HCT116 (cell line): Measurements from ENCODE around the gene DNAH9. TPM values are rescaled to one million over a fixed set of nuclear protein-coding genes. Genes with fewer than 3 reads are reported as not detected.

Source experiments
- ATAC-seq: fragments of 200-7000 bp; cut with Tn5 transposase; 2 replicates; pipeline ENCODE4 v1.9.1; 2020; ENCODE audit warnings: mild to moderate bottlenecking, moderate library complexity
- BruUV-seq: library from RNA; stranded (reverse); fragments of 400-500 nt; replicated peaks from 2 replicates; lab custom pipeline; 2021; lab: Mats Ljungman, UMichigan
- CTCF ChIA-PET: fragments of 300-600 bp; sonication (Branson Sonifier 250); formaldehyde crosslinking; loops from one replicate; lab custom pipeline; 2021; ENCODE audit warnings: antibody characterized with exemption; lab: Charles Lee
- POLR2A ChIA-PET: fragments of 300-600, 350-600 bp; sonication (Branson Sonifier 250); formaldehyde crosslinking; loops from one replicate; lab custom pipeline; 2021; ENCODE audit warnings: antibody characterized with exemption; lab: Charles Lee
- RAD21 ChIA-PET, 2 experiments: fragments of 300-600 bp; sonication (Branson Sonifier 250); formaldehyde crosslinking; loops; one replicate each; lab custom pipeline; 2023; ENCODE audit warnings: low total read pairs in 2 of 2; ENCODE audit not compliant: uncharacterized antibody in 2 of 2, unreplicated experiment in 2 of 2, low non-redundant PET in 1 of 2; lab: Charles Lee
- DNase-seq: peaks from one replicate; pipeline ENCODE4 v3.0.0-alpha.2; 2010; ENCODE audit warnings: low read depth, low spot score
- H2AFZ ChIP-seq: fragments of 200-600 bp; shearing (Covaris generic), sonication (generic); 2 replicates; pipeline ENCODE4 v1.6.1; 2017; ENCODE audit warnings: low read depth, mixed run types, mixed read lengths, antibody characterized with exemption, low read length; ENCODE audit not compliant: poor library complexity, severe bottlenecking
- H3K27ac ChIP-seq: 2 replicates; pipeline ENCODE4 v1.5.1; 2012; ENCODE audit warnings: low read depth, low read length
- H3K27me3 ChIP-seq: fragments of 200-600 bp; sonication (generic); 2 replicates; pipeline ENCODE4 v1.6.1; 2016; ENCODE audit warnings: mixed run types, low read length, mixed read lengths; ENCODE audit not compliant: insufficient read depth
- H3K36me3 ChIP-seq, 2 experiments: fragments of 200-500 bp in 1 of 2; fragments of 200-600 bp in 1 of 2; sonication (Bioruptor generic) in 1 of 2; sonication (generic) in 1 of 2; 2 replicates each; pipeline versions ENCODE4 v1.5.1 to v1.6.1; 2014 to 2016; ENCODE audit warnings: low read length in 2 of 2, inconsistent platforms in 1 of 2, mixed read lengths in 1 of 2, mixed run types in 1 of 2; ENCODE audit not compliant: insufficient read depth in 2 of 2, control insufficient read depth in 1 of 2
- H3K4me1 ChIP-seq, 2 experiments: fragments of 200-600 bp in 1 of 2; sonication (generic) in 1 of 2; 2 replicates each; pipeline versions ENCODE4 v1.5.1 to v1.6.1; 2012 to 2017; ENCODE audit warnings: low read length in 2 of 2, inconsistent platforms in 1 of 2, mild to moderate bottlenecking in 1 of 2, mixed read lengths in 1 of 2, mixed run types in 1 of 2, moderate library complexity in 1 of 2; ENCODE audit not compliant: insufficient read depth in 2 of 2, control insufficient read depth in 1 of 2
- H3K4me2 ChIP-seq: fragments of 200-600 bp; sonication (generic); 2 replicates; pipeline ENCODE4 v1.6.1; 2017; ENCODE audit warnings: mixed run types, low read length, mixed read lengths
- H3K4me3 ChIP-seq, 2 experiments: fragments of 200-600 bp in 1 of 2; sonication (generic) in 1 of 2; replicated peaks in 1 of 2; 2 replicates each; pipeline ENCODE4 v1.5.1; 2011 to 2016; ENCODE audit warnings: low read length in 2 of 2, control low read depth in 1 of 2, low read depth in 1 of 2, mild to moderate bottlenecking in 1 of 2, mixed read lengths in 1 of 2, mixed run types in 1 of 2
- H3K79me2 ChIP-seq: fragments of 200-600 bp; sonication (generic); 2 replicates; pipeline ENCODE4 v1.6.1; 2017; ENCODE audit warnings: mild to moderate bottlenecking, mixed run types, low read length, moderate library complexity, mixed read lengths; ENCODE audit not compliant: insufficient read depth
- H3K9ac ChIP-seq: fragments of 200-600 bp; sonication (generic); 2 replicates; pipeline ENCODE4 v1.6.1; 2016; ENCODE audit warnings: low read length, mixed read lengths
- H3K9me2 ChIP-seq: fragments of 200-600 bp; sonication (generic), shearing (Covaris generic); 2 replicates; pipeline ENCODE4 v1.6.1; 2017; ENCODE audit warnings: mixed run types, mild to moderate bottlenecking, moderate library complexity; ENCODE audit not compliant: insufficient read depth
- H3K9me3 ChIP-seq, 2 experiments: fragments of 200-500 bp in 1 of 2; fragments of 200-600 bp in 1 of 2; sonication (Bioruptor generic) in 1 of 2; sonication (generic) in 1 of 2; 2 replicates each; pipeline ENCODE4 v1.6.1; 2014 to 2017; ENCODE audit warnings: low read length in 2 of 2, mixed read lengths in 2 of 2, inconsistent platforms in 1 of 2, low read depth in 1 of 2, mild to moderate bottlenecking in 1 of 2, mixed run types in 1 of 2, moderate library complexity in 1 of 2; ENCODE audit not compliant: control insufficient read depth in 1 of 2, insufficient read depth in 1 of 2
- H4K20me1 ChIP-seq: fragments of 200-600 bp; sonication (generic), shearing (Covaris generic); 2 replicates; pipeline ENCODE4 v1.6.1; 2017; ENCODE audit warnings: mixed run types, mild to moderate bottlenecking, moderate library complexity; ENCODE audit not compliant: insufficient read depth
- ELF1 ChIP-seq: IDR thresholded peaks from 2 replicates; pipeline ENCODE4 v1.6.1; 2012; ENCODE audit warnings: low read depth, borderline replicate concordance
- FOSL1 ChIP-seq: IDR thresholded peaks from 2 replicates; pipeline ENCODE4 v1.6.1; 2012; ENCODE audit warnings: low read depth
- SIN3A ChIP-seq: IDR thresholded peaks from 2 replicates; pipeline ENCODE4 v1.6.1; 2012; ENCODE audit warnings: low read depth
- YY1 ChIP-seq: IDR thresholded peaks from 2 replicates; pipeline ENCODE4 v1.6.1; 2011; ENCODE audit warnings: low read length, low read depth, moderate library complexity, mild to moderate bottlenecking; ENCODE audit not compliant: insufficient replicate concordance; ENCODE audit errors: extremely low read depth
- intact Hi-C: fragments of 100-400 bp; cut with micrococcal nuclease; formaldehyde crosslinking; loops from 2 replicates; pipeline ENCODE4 v1.10.0; 2022
- total RNA-seq: library from RNA; stranded (reverse); gene quantifications from one replicate; pipeline ENCODE4 v1.2.1, GENCODE V29; 2021; ENCODE audit not compliant: unreplicated experiment

DNAH9 gene
- total RNA-seq, 1 experiment from 2014 or later = not detected

DNA sequence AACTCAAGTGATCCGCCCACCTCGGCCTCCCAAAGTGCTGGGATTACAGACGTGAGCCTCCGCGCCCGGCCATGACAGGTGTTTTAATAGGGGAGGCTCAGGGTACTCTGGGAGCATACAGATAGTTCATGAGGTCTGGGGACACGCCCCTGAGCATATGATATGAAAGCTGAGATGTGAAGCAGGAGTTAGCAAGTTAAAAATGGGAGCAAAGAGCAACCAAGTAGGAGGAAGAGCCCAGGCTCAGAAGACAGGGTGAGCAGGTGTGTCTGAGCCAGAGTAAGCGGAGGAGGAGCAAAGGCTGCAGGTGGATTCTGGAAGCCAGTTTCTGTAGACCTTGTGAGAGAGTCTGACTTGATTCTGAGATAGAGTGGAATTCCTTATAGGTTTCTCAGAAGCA is 103.6 kb downstream of the DNAH9 start:
- TF ChIP-seq FOSL1 = no peak
- no peak for TF ChIP-seq ELF1
- Histone ChIP-seq H3K4me2 (no peak overlapping the region), H3K79me2 (no peaks in the 10 kb centered on the region), H3K9me2 (no peaks in the 10 kb centered on the region), H3K9ac (no peak overlapping the region), H4K20me1 (no peaks in the 10 kb centered on the region), H3K4me1 (no peaks in the 10 kb centered on the region), H3K27me3 (no peaks in the 10 kb centered on the region), H3K9me3 (no peaks in the 10 kb centered on the region), H3K36me3 (no peaks in the 10 kb centered on the region), H2AFZ (no peak overlapping the region), H3K4me3 (no peak overlapping the region), H3K27ac (no peak overlapping the region)
- ChIA-PET CTCF (no interaction called here), RAD21 (no interaction called here), POLR2A (no interaction called here)
- intact Hi-C loops = no loop called here
- no TSS peak for BruUV-seq
- no peak for DNase-seq
- ATAC-seq = no peak

DNA sequence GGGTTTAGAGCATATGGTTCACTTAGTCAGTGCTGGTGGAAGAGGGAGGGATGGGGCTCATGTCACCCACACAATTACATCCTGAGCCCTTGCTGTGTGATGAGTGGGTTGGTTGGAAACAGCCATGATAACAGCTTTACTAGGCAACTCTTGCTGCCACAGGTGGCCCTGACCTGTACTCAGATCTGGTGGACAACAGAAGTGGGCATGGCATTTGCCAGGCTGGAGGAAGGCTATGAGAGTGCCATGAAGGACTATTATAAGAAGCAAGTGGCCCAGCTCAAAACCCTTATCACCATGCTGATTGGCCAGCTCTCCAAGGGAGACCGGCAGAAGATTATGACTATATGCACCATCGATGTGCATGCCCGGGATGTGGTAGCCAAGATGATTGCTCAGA is 105.8 kb downstream of the DNAH9 start:
- Histone ChIP-seq H3K27me3 (no peaks in the 10 kb centered on the region; the same call in 1 of the 2 replicates), H3K9me3 (no peaks in the 10 kb centered on the region), H2AFZ (no peak overlapping the region), H3K4me2 (no peak overlapping the region), H3K79me2 (no peaks in the 10 kb centered on the region), H3K36me3 (no peaks in the 10 kb centered on the region), H3K9ac (no peak overlapping the region), H3K4me1 (no peaks in the 10 kb centered on the region), H3K27ac (no peak overlapping the region), H4K20me1 (no peaks in the 10 kb centered on the region), H3K4me3 (no peak overlapping the region), H3K9me2 (no peaks in the 10 kb centered on the region)
- ChIA-PET POLR2A (no interaction called here), RAD21 (no interaction called here), CTCF (no interaction called here)
- TF ChIP-seq YY1 (no peak), SIN3A (no peak)
- BruUV-seq = no TSS peak
- intact Hi-C loops = no loop called here
- DNase-seq = no peak
- no peak for ATAC-seq
